Hippocampal formation (tissue), 2 donors: ENCODE measurements around the gene EPOP.

Source experiments
- DNase-seq, 2 donors: peaks; one replicate each; lab custom pipeline; 2025; lab: John Stamatoyannopoulos, UW

The EPOP gene

DNA sequence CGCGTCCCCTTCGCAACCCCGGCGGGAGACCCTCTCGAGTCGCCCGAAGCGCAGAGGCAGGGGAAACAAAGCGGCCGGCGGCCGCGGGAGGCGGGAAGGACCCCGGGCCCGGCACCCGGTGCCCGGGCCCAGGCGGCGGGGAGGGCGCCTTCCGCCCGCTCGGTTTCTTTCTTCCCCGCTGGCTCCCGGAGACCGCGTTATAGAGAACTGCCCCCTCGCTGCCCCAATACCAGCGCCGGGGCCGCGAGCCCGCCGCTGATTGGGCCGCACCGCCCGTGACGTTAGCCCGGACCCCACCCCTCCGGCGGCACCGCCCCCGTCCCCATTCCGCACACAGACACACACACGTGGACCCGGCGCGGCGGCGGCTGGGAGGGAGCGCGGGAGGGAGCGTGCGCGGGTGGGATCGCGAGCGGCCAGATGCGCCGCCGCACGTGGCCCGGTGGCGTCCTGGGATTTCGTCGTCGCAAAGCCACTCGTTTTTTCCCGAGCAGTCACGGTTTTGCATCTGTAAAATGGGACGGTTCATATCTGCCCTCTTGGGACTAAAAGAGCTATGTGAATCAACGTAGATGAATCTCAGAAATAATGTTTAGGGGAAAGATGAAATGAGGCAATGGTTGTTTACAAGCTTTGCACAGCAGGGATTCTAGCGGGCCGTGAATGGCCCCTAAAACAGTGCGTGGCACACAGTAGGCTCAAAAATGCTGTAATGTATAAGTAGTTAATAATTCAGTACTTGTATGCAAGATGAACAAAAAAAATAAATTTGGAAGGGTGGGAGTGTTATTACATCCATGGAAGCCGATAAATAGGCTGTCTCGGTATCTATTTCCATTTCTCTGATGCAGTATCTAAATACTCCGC lies at the start of gene EPOP:
TSS of gene EPOP (minus strand) at position 209 of the 867 bp plus-strand sequence. CDS start 462 bp downstream, outside the sequence.
- DNase-seq, result peak; percentile 64 to 79

DNA sequence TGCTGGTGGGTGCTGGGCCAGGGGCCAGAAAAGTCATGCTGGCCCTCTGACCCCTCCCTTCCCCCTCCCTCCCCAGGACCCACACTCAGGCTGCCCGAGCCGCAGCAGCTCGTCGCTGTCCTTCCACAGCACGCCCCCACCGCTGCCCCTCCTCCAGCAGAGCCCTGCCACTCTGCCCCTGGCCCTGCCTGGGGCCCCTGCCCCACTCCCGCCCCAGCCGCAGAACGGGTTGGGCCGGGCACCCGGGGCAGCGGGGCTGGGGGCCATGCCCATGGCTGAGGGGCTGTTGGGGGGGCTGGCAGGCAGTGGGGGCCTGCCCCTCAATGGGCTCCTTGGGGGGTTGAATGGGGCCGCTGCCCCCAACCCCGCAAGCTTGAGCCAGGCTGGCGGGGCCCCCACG lies 47.0 kb upstream of the EPOP start:
- no peak for DNase-seq

GRCh38 chr17:38720941-38721340 lies 46.2 kb upstream of the EPOP start:
- no peak for DNase-seq

GRCh38 chr17:38719943-38720641 lies 45.3 kb upstream of the EPOP start:
- no peak for DNase-seq

GRCh38 chr17:38719289-38719942 lies 44.7 kb upstream of the EPOP start:
- DNase-seq, result no peak

GRCh38 chr17:38717139-38717745 lies 42.5 kb upstream of the EPOP start:
- DNase-seq, result no peak

GRCh38 chr17:38716368-38717005 lies 41.7 kb upstream of the EPOP start:
- no peak for DNase-seq

DNA sequence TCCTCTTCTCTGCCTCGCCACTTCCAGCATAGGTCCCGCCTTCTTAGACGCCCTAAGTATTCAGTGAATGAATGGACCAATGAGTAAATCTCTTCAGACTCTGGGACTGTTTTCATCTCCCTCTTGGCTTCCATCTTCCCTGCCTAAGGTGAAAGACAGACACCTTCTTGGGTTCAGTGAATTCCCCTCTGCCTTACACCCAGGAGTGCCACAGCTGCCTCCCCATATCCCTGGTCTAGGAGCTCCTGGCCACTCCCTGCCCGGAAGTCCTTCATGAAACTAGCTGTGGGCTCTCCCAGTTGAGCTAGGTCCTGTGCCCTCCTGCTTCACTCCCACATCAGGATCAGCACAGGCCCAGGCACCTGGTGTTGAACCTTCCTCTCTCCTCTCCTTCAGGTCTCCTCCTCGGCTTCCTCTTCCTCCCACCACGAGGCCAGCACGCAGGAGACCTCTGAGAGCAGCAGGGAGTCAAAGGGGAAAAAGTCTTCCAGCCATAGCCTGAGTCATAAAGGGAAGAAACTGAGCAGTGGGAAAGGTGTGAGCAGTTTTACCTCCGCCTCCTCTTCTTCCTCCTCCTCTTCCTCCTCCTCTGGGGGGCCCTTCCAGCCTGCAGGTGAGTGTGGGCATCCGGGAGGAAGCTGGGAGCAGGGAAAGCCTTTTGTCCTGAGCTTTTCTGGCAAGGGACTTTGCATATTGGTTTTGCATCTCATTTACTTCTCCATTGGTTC lies 40.6 kb upstream of the EPOP start:
- DNase-seq, result no peak

- no peak for DNase-seq
These were observed 38.8 kb upstream of the EPOP start for GRCh38 chr17:38713456-38714075.

DNA sequence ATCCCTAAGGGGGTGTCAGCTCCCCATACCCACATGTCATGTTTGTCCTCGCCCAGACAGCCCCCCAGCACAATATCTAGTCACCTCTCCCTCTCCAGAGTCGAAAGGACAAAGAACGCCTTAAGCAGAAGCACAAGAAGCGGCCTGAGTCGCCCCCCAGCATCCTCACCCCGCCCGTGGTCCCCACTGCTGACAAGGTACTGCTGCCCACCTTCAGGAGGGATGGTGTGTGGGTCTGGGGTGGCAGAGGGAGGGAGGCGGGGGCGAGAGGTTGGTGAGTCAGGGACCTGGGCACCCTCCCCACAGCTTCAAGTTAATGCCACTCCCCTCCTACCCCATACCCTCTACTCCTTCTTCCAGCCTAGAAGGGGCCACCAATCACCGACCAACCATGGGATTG lies 37.8 kb upstream of the EPOP start:
- no peak for DNase-seq

DNA sequence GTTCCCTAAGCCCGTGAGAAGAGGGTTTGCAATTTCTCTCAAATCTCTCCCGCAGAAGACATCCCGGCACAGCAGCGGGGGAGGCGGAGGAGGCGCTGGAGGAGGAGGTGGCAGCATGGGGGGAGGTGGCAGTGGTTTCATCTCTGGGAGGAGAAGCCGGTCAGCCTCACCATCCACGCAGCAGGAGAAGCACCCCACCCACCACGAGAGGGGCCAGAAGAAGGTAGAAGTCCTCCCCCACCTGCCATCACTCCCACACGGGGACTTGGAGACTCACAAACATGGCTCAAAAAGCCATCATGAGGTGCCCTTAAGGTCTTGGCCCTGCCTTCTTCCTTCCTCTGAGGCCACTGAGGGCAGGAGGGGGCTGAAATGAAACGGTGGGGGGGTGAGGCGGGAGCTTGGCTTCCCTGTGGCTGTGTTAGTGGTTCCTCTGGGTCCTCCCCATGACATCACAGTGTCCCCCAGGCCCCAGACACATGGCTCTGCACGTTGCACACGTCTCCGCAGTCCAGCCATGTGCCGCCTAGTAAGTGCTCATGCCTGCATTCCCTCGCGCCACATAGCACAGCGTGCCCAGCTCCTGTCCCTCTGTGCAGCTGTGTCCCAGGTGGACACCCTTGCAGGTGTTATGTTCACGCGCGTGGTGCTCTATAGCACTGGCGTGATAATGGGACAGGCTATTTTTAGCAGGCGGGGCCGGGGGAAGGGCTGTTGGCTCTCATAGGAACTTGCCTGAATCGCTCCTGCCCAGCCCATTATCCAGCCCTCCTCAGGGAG lies 37.2 kb upstream of the EPOP start:
- DNase-seq, result no peak

DNA sequence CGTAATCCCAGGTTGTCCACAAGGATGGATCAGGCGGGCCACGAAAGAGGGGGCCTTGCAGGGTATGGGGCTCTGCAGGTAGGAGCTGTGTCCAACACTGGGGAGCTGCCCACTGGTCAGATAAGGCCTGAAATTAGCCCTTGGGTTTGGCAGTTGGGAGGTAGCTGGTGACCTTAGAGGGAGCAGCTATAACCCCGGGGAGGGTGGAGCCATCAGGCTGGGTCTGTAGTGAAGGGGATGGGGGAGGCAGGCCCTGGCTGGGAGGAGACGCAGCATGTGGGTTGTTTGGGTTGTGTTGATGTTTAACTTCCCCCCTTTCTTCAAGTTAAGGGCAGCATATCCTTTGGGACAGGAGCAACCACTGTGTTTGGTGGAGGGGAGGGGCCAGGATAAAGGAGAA lies 36.2 kb upstream of the EPOP start:
- DNase-seq, result no peak

- DNase-seq, result no peak
These were observed 35.8 kb upstream of the EPOP start for GRCh38 chr17:38710604-38710962.

DNA sequence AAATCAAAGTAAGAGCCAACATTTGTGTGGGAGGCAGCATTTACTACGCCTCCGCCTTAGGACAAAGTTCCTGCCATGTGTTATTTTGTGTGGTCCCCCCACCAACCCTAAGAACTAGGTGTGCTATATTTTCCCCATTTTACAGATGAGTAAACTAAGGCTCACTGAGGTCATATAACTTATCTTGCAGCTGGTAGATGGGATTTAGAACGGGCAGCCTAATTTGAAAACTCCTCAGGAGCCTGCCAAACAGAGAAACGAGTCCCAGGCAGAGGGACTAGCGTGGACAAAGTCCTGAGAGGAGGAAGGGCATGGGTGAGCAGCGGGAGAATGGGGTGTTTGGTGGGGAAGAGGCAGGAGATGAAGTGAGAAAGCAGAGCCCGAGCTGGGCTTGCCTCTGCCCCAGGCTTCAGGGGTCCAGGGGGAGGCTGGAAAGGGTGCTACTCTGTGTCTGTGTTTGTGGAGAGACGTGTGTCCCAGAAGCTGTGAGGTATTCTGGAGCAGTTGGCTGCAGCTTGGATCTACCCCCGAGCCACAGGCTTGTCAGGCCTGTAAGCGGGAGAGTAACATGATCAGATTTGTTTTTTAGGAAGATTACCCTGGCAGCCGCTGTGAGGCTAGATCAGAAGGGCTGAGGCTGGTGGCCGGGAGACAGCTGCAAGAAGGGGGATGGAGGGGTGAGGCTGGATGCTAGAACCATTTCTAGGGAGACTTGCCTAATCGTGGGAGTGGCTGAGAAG lies 35.3 kb upstream of the EPOP start:
- no peak for DNase-seq

GRCh38 chr17:38709104-38709820 lies 34.5 kb upstream of the EPOP start:
- no peak for DNase-seq

DNA sequence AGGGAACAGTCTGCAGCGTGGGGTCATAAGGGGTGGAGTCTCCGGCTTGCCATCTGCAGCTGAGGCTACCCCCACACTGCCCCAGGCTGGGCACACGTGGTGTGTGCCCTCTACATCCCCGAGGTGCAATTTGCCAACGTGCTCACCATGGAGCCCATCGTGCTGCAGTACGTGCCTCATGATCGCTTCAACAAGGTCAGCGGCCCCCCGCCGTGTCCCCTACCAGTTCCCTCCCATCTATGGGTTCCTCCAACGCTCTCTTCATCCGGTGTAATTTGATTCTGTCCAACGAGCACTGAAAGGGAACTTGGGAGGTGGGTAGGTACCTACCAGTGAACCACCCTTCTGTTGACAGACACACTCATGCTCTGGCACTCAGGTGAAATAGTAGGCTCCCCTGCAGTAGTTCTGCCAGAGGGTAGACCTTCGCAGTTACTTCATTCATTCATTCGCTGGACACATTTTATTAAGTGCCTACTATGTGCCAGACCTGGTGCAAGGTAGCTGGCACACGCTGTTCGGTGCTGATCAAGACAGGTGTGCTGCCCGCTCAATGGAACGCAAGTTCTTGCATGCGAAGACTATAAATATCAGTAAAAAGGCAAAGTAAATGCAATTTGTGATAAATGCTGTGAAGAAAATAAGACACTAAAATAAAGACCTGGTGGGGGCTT lies 33.1 kb upstream of the EPOP start:
- no peak for DNase-seq

DNA sequence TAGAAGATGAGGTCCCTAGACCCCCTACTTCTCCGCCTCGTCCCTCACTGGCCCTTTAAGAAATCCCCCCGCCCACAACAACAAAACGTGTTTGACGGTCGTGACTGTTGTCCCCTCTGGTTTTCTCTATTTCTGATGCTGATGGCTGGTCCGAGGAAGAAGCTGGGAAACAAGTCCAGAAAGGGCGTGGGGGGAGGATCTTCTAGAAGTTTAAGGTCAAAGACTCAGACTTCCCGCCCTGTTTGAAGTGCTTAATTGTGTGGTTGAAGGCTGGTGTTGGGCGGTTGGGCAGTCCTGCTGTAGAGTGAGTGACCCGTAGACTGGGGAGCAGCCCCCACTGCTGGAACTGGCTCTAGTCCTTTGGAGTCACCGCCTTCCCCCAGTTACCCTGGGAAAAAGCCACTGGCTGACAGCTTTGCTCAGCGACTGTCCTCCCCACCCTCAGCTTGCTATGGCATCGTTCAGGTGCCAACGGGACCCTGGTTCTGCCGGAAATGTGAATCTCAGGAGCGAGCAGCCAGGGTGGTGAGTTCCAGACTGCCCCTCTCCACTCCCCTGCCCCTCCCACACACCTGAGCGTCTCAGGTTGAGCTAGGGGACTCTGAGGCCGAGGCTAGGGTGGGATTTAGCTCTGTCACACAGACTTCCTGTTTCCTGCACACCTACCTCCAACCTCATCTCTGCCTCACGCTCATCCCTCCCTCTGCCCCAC lies 31.9 kb upstream of the EPOP start:
- DNase-seq, result no peak
